K562 (cell line): ENCODE measurements around the gene EVL. TPM values are rescaled to one million over a fixed set of nuclear protein-coding genes. Genes with fewer than 3 reads are reported as not detected.

ENCODE experiments used
- ATAC-seq: fragments of 200-7000 bp; cut with Tn5 transposase; 3 replicates; pipeline ENCODE4 v1.9.1; 2020; ENCODE audit warnings: moderate library complexity
- BruUV-seq: library from RNA; stranded (reverse); fragments of 400-500 nt; replicated peaks from 2 replicates; lab custom pipeline; 2021; lab: Mats Ljungman, UMichigan
- CTCF ChIA-PET: fragments of 300-600 bp; formaldehyde crosslinking; extraction: SDS; loops from one replicate; lab custom pipeline; 2021; ENCODE audit warnings: low intra/inter-chr PET ratio; lab: Yijun Ruan, JAX
- POLR2A ChIA-PET: fragments of 300-600, 350-650 bp; sonication (Branson Sonifier 250); formaldehyde crosslinking; extraction: SDS; loops from one replicate; lab custom pipeline; 2021; ENCODE audit warnings: antibody characterized with exemption, inconsistent platforms; lab: Yijun Ruan, JAX
- DNase-seq, 4 experiments: peaks; one replicate each; pipeline versions ENCODE4 v3.0.0 to v3.0.0-alpha.2; 2011 to 2018; ENCODE audit warnings: low spot score in 3 of 4, mixed read lengths in 3 of 4; ENCODE audit errors: extremely low read depth in 1 of 4
- FAIRE-seq: peaks from 2 replicates; lab custom pipeline; 2011; peaks lifted over from hg19 to GRCh38; lab: Jason Lieb, UNC
- H2AFZ ChIP-seq: 2 replicates; pipeline ENCODE4 v1.6.0; 2011; ENCODE audit warnings: low read depth, low read length, control low read depth, inconsistent platforms
- H3K27ac ChIP-seq: fragments of 200-600 bp; 3 replicates; pipeline ENCODE4 v1.8.0; 2011; ENCODE audit warnings: low read depth, mild to moderate bottlenecking, control low read depth, inconsistent platforms, low read length, moderate library complexity, mixed read lengths; ENCODE audit errors: extremely low read depth
- H3K27me3 ChIP-seq, 2 experiments: fragments of 300-600 bp in 1 of 2; 2 replicates in 1 of 2; 3 replicates in 1 of 2; pipeline versions ENCODE4 v1.6.0 to v1.8.0; 2011; ENCODE audit warnings: inconsistent platforms in 2 of 2, low read length in 2 of 2, mild to moderate bottlenecking in 1 of 2, mixed read lengths in 1 of 2, moderate library complexity in 1 of 2; ENCODE audit not compliant: control insufficient read depth in 2 of 2, insufficient read depth in 2 of 2
- H3K36me3 ChIP-seq: fragments of 300-600 bp; 3 replicates; pipeline ENCODE4 v1.8.0; 2011; ENCODE audit warnings: mild to moderate bottlenecking, low read length, inconsistent platforms; ENCODE audit not compliant: control insufficient read depth, insufficient read depth
- H3K4me1 ChIP-seq, 2 experiments: fragments of 200-600 bp in 1 of 2; replicated peaks in 1 of 2; 2 replicates in 1 of 2; 3 replicates in 1 of 2; pipeline versions ENCODE4 v1.5.1 to v1.8.0; 2011; ENCODE audit warnings: inconsistent platforms in 2 of 2, low read length in 2 of 2, mild to moderate bottlenecking in 1 of 2, mixed read lengths in 1 of 2, moderate library complexity in 1 of 2; ENCODE audit not compliant: control insufficient read depth in 2 of 2, insufficient read depth in 2 of 2
- H3K4me2 ChIP-seq: 2 replicates; pipeline ENCODE4 v1.6.1; 2011; ENCODE audit warnings: low read length, control low read depth, inconsistent platforms, mixed read lengths; ENCODE audit not compliant: insufficient read depth
- H3K4me3 ChIP-seq: fragments of 200-600 bp; sonication (generic), shearing (Covaris generic); 2 replicates; pipeline ENCODE4 v1.5.1; 2016; ENCODE audit warnings: control low read depth, inconsistent platforms
- H3K79me2 ChIP-seq: fragments of 200-600 bp; 3 replicates; pipeline ENCODE4 v1.8.0; 2011; ENCODE audit warnings: low read length, inconsistent platforms; ENCODE audit not compliant: control insufficient read depth, insufficient read depth
- H3K9ac ChIP-seq, 2 experiments: 2 replicates each; pipeline versions ENCODE4 v1.6.0 to v1.6.1; 2011; ENCODE audit warnings: low read depth in 2 of 2, low read length in 2 of 2, control low read depth in 1 of 2, inconsistent platforms in 1 of 2, mild to moderate bottlenecking in 1 of 2, mixed read lengths in 1 of 2; ENCODE audit not compliant: insufficient read depth in 1 of 2
- H3K9me1 ChIP-seq: one replicate; pipeline ENCODE4 v1.6.0; 2011; ENCODE audit warnings: inconsistent platforms, mild to moderate bottlenecking, low read length, moderate library complexity; ENCODE audit not compliant: control insufficient read depth, insufficient read depth
- H3K9me3 ChIP-seq: replicated peaks from 2 replicates; pipeline ENCODE4 v1.5.1; 2011; ENCODE audit warnings: low read depth, low read length, inconsistent platforms; ENCODE audit not compliant: control insufficient read depth, insufficient read depth
- H4K20me1 ChIP-seq: replicated peaks from 2 replicates; pipeline ENCODE4 v1.6.1; 2011; ENCODE audit warnings: low read length, inconsistent platforms, mixed read lengths; ENCODE audit not compliant: control insufficient read depth, insufficient read depth
- BHLHE40 ChIP-seq: IDR thresholded peaks from 2 replicates; pipeline ENCODE4 v1.6.1; 2011; ENCODE audit warnings: low read length, improper control_type of control experiment
- ETS2 ChIP-seq: IDR thresholded peaks from 2 replicates; pipeline ENCODE4 v1.6.1; 2016; ENCODE audit warnings: borderline replicate concordance, missing genetic modification characterization, mild to moderate bottlenecking, moderate library complexity, missing compliant biosample characterization; ENCODE audit not compliant: poor library complexity, severe bottlenecking
- MITF ChIP-seq: IDR thresholded peaks from 2 replicates; pipeline ENCODE4 v1.6.1; 2014; ENCODE audit warnings: antibody characterized with exemption
- RBFOX2 ChIP-seq: fragments of 200-400 bp; formaldehyde crosslinking; IDR thresholded peaks from 2 replicates; pipeline ENCODE4 v1.6.1; 2017; ENCODE audit warnings: low read depth, mild to moderate bottlenecking, low read length, moderate library complexity
- RFX1 ChIP-seq: fragments of 450-650 bp; IDR thresholded peaks from 2 replicates; pipeline ENCODE4 v1.6.1; 2016; ENCODE audit warnings: mild to moderate bottlenecking, moderate library complexity
- SAFB2 ChIP-seq: fragments of 200-400 bp; formaldehyde crosslinking; IDR thresholded peaks from 2 replicates; pipeline ENCODE4 v1.6.1; 2018; ENCODE audit warnings: borderline replicate concordance, low read length, low read depth, moderate library complexity; ENCODE audit not compliant: severe bottlenecking
- TAF9B ChIP-seq: fragments of 450-650 bp; IDR thresholded peaks from 2 replicates; pipeline ENCODE4 v1.6.1; 2018; ENCODE audit warnings: mild to moderate bottlenecking; ENCODE audit not compliant: partially characterized antibody
- ZFP1 ChIP-seq: fragments of 450-650 bp; formaldehyde crosslinking; IDR thresholded peaks from 2 replicates; pipeline ENCODE4 v1.4.0; 2020; ENCODE audit warnings: mild to moderate bottlenecking, mixed read lengths
- ZNF586 ChIP-seq: fragments of 450-650 bp; formaldehyde crosslinking; conservative IDR thresholded peaks from 2 replicates; pipeline ENCODE4 v1.4.0; 2020; ENCODE audit warnings: mild to moderate bottlenecking, moderate library complexity
- WGBS: fragments of 100-300 bp; shearing (Covaris generic); methylation state at CpG from one replicate; pipeline ENCODE4 v1.1.6; 2016; ENCODE audit warnings: low coverage, mixed read lengths; ENCODE audit not compliant: insufficient coverage; ENCODE audit errors: missing lambda C conversion rate; 5-methylcytosine and 5-hydroxymethylcytosine counted together
- in situ Hi-C: fragments of 300-500 bp; cut with MboI; formaldehyde crosslinking; loops from 4 replicates; pipeline ENCODE4 v1.15.0; 2018; ENCODE audit warnings: inconsistent platforms, mixed read lengths
- intact Hi-C: fragments of 100-400 bp; cut with micrococcal nuclease; formaldehyde crosslinking; loops from 2 replicates; pipeline ENCODE4 v1.14.2; 2022
- polyA plus RNA-seq, 8 experiments: library from polyadenylated mRNA; depleted of rRNA in 4 of 8; stranded (reverse) in 5 of 8; unstranded in 3 of 8; fragments of >200 nt; fragmentation: Nextera tagmentation in 2 of 8; fragmentation: Illumina TruSeq in 1 of 8; extraction: Ambion mirVana in 2 of 8; extraction: Trizol in 1 of 8; gene quantifications; 2 replicates each; pipeline versions ENCODE4 v1.2.1 to v1.2.3, GENCODE V29; 2011 to 2014; ENCODE audit warnings: inconsistent platforms in 1 of 8, missing spikeins in 1 of 8
- total RNA-seq, 7 experiments: library from RNA; depleted of rRNA in 6 of 7; stranded (reverse); fragments of >200 nt in 6 of 7; fragmentation: Illumina TruSeq in 2 of 7; extraction: Trizol in 2 of 7; gene quantifications; 2 replicates each; pipeline versions ENCODE4 v1.2.1 to v1.2.3, GENCODE V29; 2011 to 2021; ENCODE audit warnings: low replicate concordance in 1 of 7
- TF ChIP-seq, protein P1 (sequence below): fragments of 450-650 bp; IDR thresholded peaks from 2 replicates; pipeline ENCODE4 v1.6.1; 2016; ENCODE audit warnings: antibody characterized with exemption

The EVL gene
- total and polyA plus RNA-seq, 9 of the 15 experiments (the other 6 are each of a cell fraction or from before 2014, with no cell fraction given), result 2.9 to 43.4 (median 23.9) TPM

- DNase-seq (no peak), FAIRE-seq (no peak), ATAC-seq (no peak)
- no peaks in the 10 kb centered on the region for H3K27me3 ChIP-seq
- intact Hi-C loops (no loop called here), in situ Hi-C loops (no loop called here)
- H2AFZ ChIP-seq, result no peak overlapping the region
- peaks cover 5% of the 10 kb centered on the region; the same call in 1 of the 3 replicates for H3K36me3 ChIP-seq
- TF ChIP-seq RFX1, result no peak
- no peak for TF ChIP-seq BHLHE40
- TF ChIP-seq, protein P1, sequence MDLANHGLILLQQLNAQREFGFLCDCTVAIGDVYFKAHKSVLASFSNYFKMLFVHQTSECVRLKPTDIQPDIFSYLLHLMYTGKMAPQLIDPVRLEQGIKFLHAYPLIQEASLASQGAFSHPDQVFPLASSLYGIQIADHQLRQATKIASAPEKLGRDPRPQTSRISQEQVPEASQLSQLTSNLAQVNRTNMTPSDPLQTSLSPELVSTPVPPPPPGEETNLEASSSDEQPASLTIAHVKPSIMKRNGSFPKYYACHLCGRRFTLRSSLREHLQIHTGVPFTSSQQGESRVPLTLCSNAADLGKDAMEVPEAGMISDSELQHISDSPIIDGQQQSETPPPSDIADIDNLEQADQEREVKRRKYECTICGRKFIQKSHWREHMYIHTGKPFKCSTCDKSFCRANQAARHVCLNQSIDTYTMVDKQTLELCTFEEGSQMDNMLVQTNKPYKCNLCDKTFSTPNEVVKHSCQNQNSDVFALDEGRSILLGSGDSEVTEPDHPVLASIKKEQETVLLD, result no peak
- TF ChIP-seq MITF, result no peak
- TF ChIP-seq ZNF586 (CRISPR knock-in tag), result no peak
- no peak for TF ChIP-seq SAFB2
- TF ChIP-seq ETS2 (tag), result no peak
- no peak for TF ChIP-seq ZFP1 (CRISPR knock-in tag)
- TF ChIP-seq RBFOX2, result no peak
- TF ChIP-seq TAF9B, result no peak
- H3K4me2 ChIP-seq, result no peak overlapping the region
- H3K9me1 ChIP-seq, result no peaks in the 10 kb centered on the region
- H3K4me3 ChIP-seq, result no peak overlapping the region
- peaks cover 2 to 14% of the 10 kb centered on the region in 2 experiments; a peak in 4 of 5 replicates for H3K4me1 ChIP-seq
- WGBS, result 88% methylated on average over 9 of the region's 11 CpGs
- BruUV-seq, result no TSS peak
- ChIA-PET CTCF (no interaction called here), POLR2A (interaction anchor here (1.5 to 2.2 kb wide), 2 partner anchors 12 to 15 kb away, joined by 3 to 7 read pairs; no protein-coding TSS in a partner anchor)
- H4K20me1 ChIP-seq, result no peaks in the 10 kb centered on the region
- no peaks in the 10 kb centered on the region for H3K9me3 ChIP-seq
- no peaks in the 10 kb centered on the region for H3K79me2 ChIP-seq
- no peak overlapping the region for H3K27ac ChIP-seq
- peak overlapping the region in 1 of 2 experiments; percentile 35; a peak in 2 of 4 replicates for H3K9ac ChIP-seq
Observed at GRCh38 chr14:100130521-100130920, 65.3 kb downstream of the EVL start.
